ENCODE measurements around the gene CCDC60. TPM values are rescaled to one million over a fixed set of nuclear protein-coding genes. Genes with fewer than 3 reads are reported as not detected.

The CCDC60 gene
- total and polyA plus RNA-seq, 12 donors: not detected

- Histone ChIP-seq H3K9me3 (peaks cover 0 to under 1% (median 0%) of the 10 kb centered on the region in 11 donors), H3K27me3 (no peaks in the 10 kb centered on the region), H3K4me3 (no peak overlapping the region), H3K27ac (peak overlapping the region in 8 of 10 donors; percentile 1 to 75 (median 62)), H3K4me1 (peaks cover 0 to 66% (median 26%) of the 10 kb centered on the region in 9 donors), H3K36me3 (no peaks in the 10 kb centered on the region)
- 50 to 67% methylated on average over 4 of the region's 4 CpGs for WGBS, 2 donors
- TF ChIP-seq CTCF (IDR thresholded peaks at IDR 0.05): no peak
- intact Hi-C loops (cut with DNase I): loop anchor here in 2 of 10 donors (5.0 to 10.0 kb wide), 3 partner anchors 33 to 190 kb away; no protein-coding TSS in a partner anchor
- ATAC-seq: peak; percentile 11 to 70 (median 46)
- DNase-seq: peak in 1 of 2 donors; percentile 50
Observed at GRCh38 chr12:119374635-119375034, 40.1 kb downstream of the CCDC60 start.

- Histone ChIP-seq H3K4me1 (peaks cover 0 to 64% (median 26%) of the 10 kb centered on the region in 9 donors), H3K9me3 (peaks cover 0 to 7% (median 0%) of the 10 kb centered on the region in 11 donors), H3K4me3 (no peak overlapping the region), H3K36me3 (no peaks in the 10 kb centered on the region), H3K27me3 (no peaks in the 10 kb centered on the region), H3K27ac (peak overlapping the region in 8 of 10 donors; percentile 19 to 75 (median 62))
- WGBS, 2 donors: 61% methylated on average over 7 of the region's 7 CpGs
- no peak for TF ChIP-seq CTCF (IDR thresholded peaks at IDR 0.05)
- ATAC-seq: peak in 4 of 8 donors; percentile 38 to 48 (median 44)
- intact Hi-C loops (cut with DNase I): loop anchor here in 2 of 10 donors (10.0 kb wide), 2 partner anchors 170 to 190 kb away; no protein-coding TSS in a partner anchor
- no peak for DNase-seq
Observed at GRCh38 chr12:119375075-119375882, 40.8 kb downstream of the CCDC60 start.

GRCh38 chr12:119375883-119376190 lies 41.3 kb downstream of the CCDC60 start:
- H3K27ac ChIP-seq: peak overlapping the region in 4 of 10 donors; percentile 40 to 75 (median 62)
- 19 to 37% methylated on average over 5 of the region's 5 CpGs for WGBS, 2 donors
- intact Hi-C loops (cut with DNase I): loop anchor here in 2 of 10 donors (10.0 kb wide), 2 partner anchors 171 to 191 kb away; no protein-coding TSS in a partner anchor
- no peak for TF ChIP-seq CTCF (IDR thresholded peaks at IDR 0.05)
- no peaks in the 10 kb centered on the region for H3K36me3 ChIP-seq
- H3K9me3 ChIP-seq: peaks cover 0 to 8% (median 0%) of the 10 kb centered on the region in 11 donors
- H3K4me3 ChIP-seq: no peak overlapping the region
- DNase-seq: peak in 1 of 2 donors; percentile 22
- H3K4me1 ChIP-seq: peaks cover 0 to 61% (median 26%) of the 10 kb centered on the region in 9 donors
- H3K27me3 ChIP-seq: no peaks in the 10 kb centered on the region
- ATAC-seq: no peak

GRCh38 chr12:119378903-119379302 lies 44.4 kb downstream of the CCDC60 start:
- peaks cover 3 to 55% (median 21%) of the 10 kb centered on the region in 9 donors for H3K4me1 ChIP-seq
- WGBS, 2 donors: 35 to 52% methylated on average over 4 of the region's 4 CpGs
- peak overlapping the region; percentile 40 to 79 (median 67) for H3K27ac ChIP-seq
- peaks cover 0 to 8% (median 0%) of the 10 kb centered on the region in 11 donors for H3K9me3 ChIP-seq
- H3K27me3 ChIP-seq: no peaks in the 10 kb centered on the region
- H3K36me3 ChIP-seq: no peaks in the 10 kb centered on the region
- ATAC-seq (peak in 6 of 8 donors; percentile 18 to 60 (median 41)), DNase-seq (no peak)
- TF ChIP-seq CTCF (IDR thresholded peaks at IDR 0.05): no peak
- intact Hi-C loops (cut with DNase I): loop anchor here in 2 of 10 donors (10.0 kb wide), 2 partner anchors 174 to 194 kb away; no protein-coding TSS in a partner anchor
- H3K4me3 ChIP-seq: no peak overlapping the region
